Osteoblast (primary cell): ENCODE results near the gene ZC3H12D. TPM values are rescaled to one million over a fixed set of nuclear protein-coding genes. Genes with fewer than 3 reads are reported as not detected.
A peak's percentile ranks its signal among the peaks of the same experiment; 100 is the strongest.

Source experiments
- DNase-seq: peaks from one replicate; pipeline ENCODE4 v3.0.0; 2011; ENCODE audit warnings: low spot score, mixed read lengths; ENCODE audit not compliant: insufficient read length; ENCODE audit errors: missing footprints
- H2AFZ ChIP-seq: 2 replicates; pipeline ENCODE4 v1.6.0; 2011; ENCODE audit warnings: mild to moderate bottlenecking, low read length
- H3K27ac ChIP-seq: 2 replicates; pipeline ENCODE4 v1.5.1; 2011; ENCODE audit warnings: mild to moderate bottlenecking, low read depth, low read length, moderate library complexity
- H3K27me3 ChIP-seq: 2 replicates; pipeline ENCODE4 v1.6.0; 2012; ENCODE audit warnings: mild to moderate bottlenecking, control low read depth, inconsistent platforms, low read length, moderate library complexity; ENCODE audit not compliant: insufficient read depth
- H3K36me3 ChIP-seq: 2 replicates; pipeline ENCODE4 v1.5.1; 2011; ENCODE audit warnings: mild to moderate bottlenecking, low read length, control low read depth, moderate library complexity; ENCODE audit not compliant: insufficient read depth
- H3K4me1 ChIP-seq: 2 replicates; pipeline ENCODE4 v1.5.1; 2011; ENCODE audit warnings: mild to moderate bottlenecking, low read length, control low read depth, moderate library complexity; ENCODE audit not compliant: insufficient read depth
- H3K4me2 ChIP-seq: 2 replicates; pipeline ENCODE4 v1.6.0; 2011; ENCODE audit warnings: mild to moderate bottlenecking, low read length; ENCODE audit not compliant: insufficient read depth
- H3K4me3 ChIP-seq: fragments of 200-600 bp; sonication (generic); 3 replicates; pipeline ENCODE4 v1.5.1; 2012; ENCODE audit warnings: mild to moderate bottlenecking, low read length, inconsistent platforms; ENCODE audit not compliant: insufficient read depth
- H3K79me2 ChIP-seq: 2 replicates; pipeline ENCODE4 v1.6.0; 2012; ENCODE audit warnings: mild to moderate bottlenecking, low read length, control low read depth, inconsistent platforms; ENCODE audit not compliant: insufficient read depth
- H3K9me3 ChIP-seq: 2 replicates; pipeline ENCODE4 v1.5.1; 2011; ENCODE audit warnings: low read depth, low read length, control low read depth
- H4K20me1 ChIP-seq: 2 replicates; pipeline ENCODE4 v1.6.0; 2012; ENCODE audit warnings: mild to moderate bottlenecking, low read length, control low read depth; ENCODE audit not compliant: insufficient read depth
- total RNA-seq: library from RNA; depleted of rRNA; stranded (reverse); fragments of >200 nt; gene quantifications from 2 replicates; pipeline ENCODE4 v1.2.3, GENCODE V29; 2012
- TF ChIP-seq, protein P1 (sequence below): IDR thresholded peaks from 2 replicates; pipeline ENCODE4 v1.5.1; 2011; ENCODE audit warnings: mild to moderate bottlenecking, low read depth, low read length, moderate library complexity; ENCODE audit errors: extremely low read depth

ZC3H12D gene
- total RNA-seq, 1 donor, result under 0.01 TPM

DNA sequence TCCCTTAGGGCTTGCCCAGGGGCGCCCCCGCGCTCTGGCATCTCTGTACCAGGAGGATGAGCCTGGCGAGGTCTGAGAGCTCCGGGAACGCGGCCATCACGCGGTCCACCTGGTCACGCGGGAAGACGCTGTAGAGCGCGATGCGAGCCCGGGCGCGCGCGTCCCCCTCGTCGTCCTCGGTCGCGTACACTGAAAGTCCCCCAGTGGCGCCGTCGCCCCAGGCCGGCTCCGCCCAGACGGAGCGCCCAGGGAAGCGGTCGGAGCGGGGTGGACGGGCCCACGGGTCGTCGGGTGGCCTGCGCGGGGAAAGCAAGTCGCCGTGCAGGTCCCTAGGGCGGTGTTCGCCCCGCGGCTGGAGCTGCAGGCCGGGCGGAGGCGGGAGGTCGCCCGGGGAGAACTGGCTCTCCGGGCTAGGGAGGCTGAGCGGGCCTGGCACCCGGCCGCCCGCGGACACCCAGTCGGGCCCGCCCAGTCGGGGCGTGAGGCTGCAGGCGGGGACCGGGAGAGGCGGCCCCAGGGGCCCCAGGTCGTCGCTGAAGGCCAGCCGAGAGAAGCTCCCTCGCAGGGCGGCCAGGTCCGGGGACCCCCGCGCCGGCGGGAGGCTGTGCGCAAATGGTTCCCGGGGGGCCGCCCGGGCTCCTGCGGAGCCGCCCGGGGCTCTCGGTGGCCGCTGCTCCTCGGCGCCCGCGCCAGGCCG lies 34.0 kb downstream of the ZC3H12D start:
- Histone ChIP-seq H2AFZ (peak overlapping the region; percentile 32), H3K4me1 (peaks cover 19% of the 10 kb centered on the region), H3K27me3 (peaks cover 19% of the 10 kb centered on the region), H3K27ac (no peak overlapping the region), H3K79me2 (no peaks in the 10 kb centered on the region), H3K4me3 (peak overlapping the region; percentile 63), H3K9me3 (no peaks in the 10 kb centered on the region), H4K20me1 (no peaks in the 10 kb centered on the region), H3K36me3 (no peaks in the 10 kb centered on the region), H3K4me2 (peak overlapping the region; percentile 73)
- TF ChIP-seq, protein P1, sequence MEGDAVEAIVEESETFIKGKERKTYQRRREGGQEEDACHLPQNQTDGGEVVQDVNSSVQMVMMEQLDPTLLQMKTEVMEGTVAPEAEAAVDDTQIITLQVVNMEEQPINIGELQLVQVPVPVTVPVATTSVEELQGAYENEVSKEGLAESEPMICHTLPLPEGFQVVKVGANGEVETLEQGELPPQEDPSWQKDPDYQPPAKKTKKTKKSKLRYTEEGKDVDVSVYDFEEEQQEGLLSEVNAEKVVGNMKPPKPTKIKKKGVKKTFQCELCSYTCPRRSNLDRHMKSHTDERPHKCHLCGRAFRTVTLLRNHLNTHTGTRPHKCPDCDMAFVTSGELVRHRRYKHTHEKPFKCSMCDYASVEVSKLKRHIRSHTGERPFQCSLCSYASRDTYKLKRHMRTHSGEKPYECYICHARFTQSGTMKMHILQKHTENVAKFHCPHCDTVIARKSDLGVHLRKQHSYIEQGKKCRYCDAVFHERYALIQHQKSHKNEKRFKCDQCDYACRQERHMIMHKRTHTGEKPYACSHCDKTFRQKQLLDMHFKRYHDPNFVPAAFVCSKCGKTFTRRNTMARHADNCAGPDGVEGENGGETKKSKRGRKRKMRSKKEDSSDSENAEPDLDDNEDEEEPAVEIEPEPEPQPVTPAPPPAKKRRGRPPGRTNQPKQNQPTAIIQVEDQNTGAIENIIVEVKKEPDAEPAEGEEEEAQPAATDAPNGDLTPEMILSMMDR, result no peak
- peak; percentile 94 for DNase-seq

DNA sequence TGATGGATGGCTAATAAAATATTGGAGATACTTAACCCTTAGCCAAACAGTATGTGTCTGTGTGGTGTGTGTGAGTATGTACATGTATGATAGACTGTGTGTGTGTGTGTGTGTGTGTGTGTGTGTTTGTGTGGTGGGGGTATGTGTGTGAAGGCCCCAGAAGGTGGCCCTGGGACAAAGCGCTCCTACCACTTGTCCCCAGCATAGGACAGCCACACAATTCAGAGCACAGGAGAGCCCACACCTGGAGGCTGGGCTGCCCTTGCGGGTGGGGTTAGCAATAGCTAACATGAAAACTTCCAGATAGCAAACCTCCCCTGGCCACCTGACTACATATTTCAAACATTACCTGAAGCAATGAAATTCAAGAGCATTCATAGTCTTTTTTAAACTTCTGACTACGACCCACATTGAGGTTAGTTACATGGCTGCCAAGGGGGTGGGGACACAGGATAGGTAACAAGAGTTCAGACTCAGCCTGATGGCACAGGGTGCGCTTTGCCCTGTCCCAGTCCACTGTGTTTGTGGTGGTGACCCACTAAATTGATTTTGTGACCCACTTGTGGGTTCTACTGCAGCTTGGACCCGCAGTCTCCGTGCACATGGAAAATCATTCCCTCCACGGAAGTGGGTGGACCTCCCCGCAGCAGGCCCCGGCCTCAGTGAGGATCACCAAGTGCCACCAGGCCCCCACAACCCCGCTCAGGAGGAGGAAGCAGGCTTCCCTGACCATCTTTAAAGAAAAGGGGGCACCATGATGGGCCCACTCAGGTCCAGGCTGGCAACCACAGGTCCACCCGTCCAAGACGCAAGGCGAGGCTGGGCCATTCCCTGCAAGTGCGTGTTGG lies 34.8 kb downstream of the ZC3H12D start:
- Histone ChIP-seq H2AFZ (no peak overlapping the region), H3K36me3 (no peaks in the 10 kb centered on the region), H3K27ac (no peak overlapping the region), H3K79me2 (no peaks in the 10 kb centered on the region), H4K20me1 (no peaks in the 10 kb centered on the region), H3K4me2 (peak overlapping the region; percentile 73), H3K27me3 (peaks cover 19% of the 10 kb centered on the region), H3K4me1 (peaks cover 17% of the 10 kb centered on the region), H3K4me3 (peak overlapping the region; percentile 63), H3K9me3 (no peaks in the 10 kb centered on the region)
- DNase-seq, result peak; percentile 73
- TF ChIP-seq, protein P1, result no peak

DNA sequence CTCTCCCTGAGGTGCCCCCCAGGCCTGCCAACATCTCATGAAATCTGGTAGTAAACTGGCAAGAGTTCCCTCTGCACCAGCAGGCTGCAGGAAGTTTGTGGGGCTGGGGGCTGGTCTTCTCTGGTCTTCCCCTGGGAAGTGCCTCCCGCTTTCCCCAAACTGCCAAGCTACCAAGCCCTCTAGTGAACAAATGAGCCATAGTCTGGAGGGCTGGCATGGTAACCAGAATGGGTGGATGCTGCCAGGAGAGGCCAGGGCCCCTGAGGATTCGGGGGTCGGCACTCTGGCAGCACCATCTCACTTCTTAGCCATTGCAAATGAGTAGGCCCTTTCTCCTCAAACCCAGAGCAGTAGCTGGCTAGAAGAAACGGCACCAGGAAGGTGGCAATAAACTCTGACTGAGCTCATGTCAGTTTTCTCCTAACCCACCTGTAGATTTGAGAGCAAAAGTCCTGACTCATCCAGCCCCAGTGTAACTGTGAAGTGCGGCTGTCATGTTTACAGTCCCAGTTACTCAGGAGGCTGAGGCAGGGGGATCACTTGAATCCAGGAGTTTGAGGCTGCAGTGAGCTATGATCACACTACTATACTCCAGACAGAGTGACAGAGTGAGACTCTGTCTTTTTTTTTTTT lies 35.9 kb downstream of the ZC3H12D start:
- no peaks in the 10 kb centered on the region for H3K36me3 ChIP-seq
- TF ChIP-seq, protein P1, result no peak
- no peak for DNase-seq
- H3K27ac ChIP-seq, result no peak overlapping the region
- H3K27me3 ChIP-seq, result peaks cover 19% of the 10 kb centered on the region
- no peaks in the 10 kb centered on the region for H3K79me2 ChIP-seq
- H3K4me1 ChIP-seq, result peaks cover 6% of the 10 kb centered on the region
- no peak overlapping the region for H3K4me2 ChIP-seq
- H3K9me3 ChIP-seq, result no peaks in the 10 kb centered on the region
- H2AFZ ChIP-seq, result no peak overlapping the region
- H3K4me3 ChIP-seq, result no peak overlapping the region
- H4K20me1 ChIP-seq, result no peaks in the 10 kb centered on the region
